IgD-negative memory B cell (primary cell): ENCODE measurements around the gene SCTR. TPM values are rescaled to one million over a fixed set of nuclear protein-coding genes. Genes with fewer than 3 reads are reported as not detected.

Source experiments
- H3K27ac Mint-ChIP-seq, 3 donors: one replicate each; pipeline ENCODE4 v1.8.0; 2020 to 2022; ENCODE audit warnings: mild to moderate bottlenecking in 3 of 3, mixed read lengths in 3 of 3, moderate library complexity in 1 of 3
- H3K27me3 Mint-ChIP-seq: one replicate; pipeline ENCODE4 v1.8.0; 2021; ENCODE audit warnings: mixed read lengths
- H3K36me3 Mint-ChIP-seq: one replicate; pipeline ENCODE4 v1.8.0; 2020; ENCODE audit warnings: mild to moderate bottlenecking, mixed read lengths
- H3K4me1 Mint-ChIP-seq, 3 donors: one replicate each; pipeline ENCODE4 v1.8.0; 2020 to 2022; ENCODE audit warnings: mixed read lengths in 3 of 3, mild to moderate bottlenecking in 1 of 3
- H3K4me3 Mint-ChIP-seq, 4 donors: one replicate each; pipeline ENCODE4 v1.8.0; 2020 to 2022; ENCODE audit warnings: mild to moderate bottlenecking in 4 of 4, mixed read lengths in 4 of 4, moderate library complexity in 3 of 4
- H3K9me3 Mint-ChIP-seq, 3 donors: one replicate each; pipeline ENCODE4 v1.8.0; 2020 to 2021; ENCODE audit warnings: mixed read lengths in 3 of 3, mild to moderate bottlenecking in 1 of 3
- polyA plus RNA-seq: library from polyadenylated mRNA; unstranded; fragments of 300-500 nt; fragmentation: Illumina TruSeq; gene quantifications from one replicate; pipeline ENCODE4 v1.2.3, GENCODE V29; 2021

Gene SCTR
- polyA plus RNA-seq, 1 donor from 2014 or later = not detected

DNA sequence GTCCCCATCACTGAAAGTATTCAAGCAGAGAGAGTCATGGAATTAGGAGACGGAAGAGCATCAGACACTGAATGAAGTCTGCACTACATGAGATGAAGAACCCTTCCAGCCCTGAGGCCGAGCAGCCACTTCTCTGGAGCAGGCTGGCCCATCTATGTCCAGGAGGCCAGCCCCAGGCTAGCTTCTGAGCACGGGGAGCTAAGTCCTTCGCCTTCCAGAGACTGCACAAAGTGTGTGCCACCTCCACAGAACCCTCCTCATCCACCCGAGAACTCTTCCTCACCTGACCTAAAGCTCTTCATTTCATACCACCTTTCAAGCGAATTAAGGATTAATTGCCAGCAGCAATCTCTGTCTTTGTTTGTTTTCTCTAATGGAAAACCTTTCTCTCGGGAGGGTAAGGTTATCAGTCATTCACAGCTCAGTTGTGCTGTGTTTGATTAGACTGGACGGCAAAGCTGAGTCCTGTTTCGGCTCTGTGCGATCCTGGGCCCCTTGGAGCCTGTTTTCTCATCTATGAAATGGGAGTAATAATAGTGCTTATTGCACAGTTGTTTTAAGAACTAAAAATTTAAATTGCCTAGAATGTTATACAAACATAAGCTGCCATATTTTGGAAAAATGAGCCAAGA lies 38.0 kb downstream of the SCTR start:
- Mint-ChIP-seq H3K9me3 (no peaks in the 10 kb centered on the region), H3K4me1 (no peaks in the 10 kb centered on the region), H3K36me3 (no peaks in the 10 kb centered on the region), H3K27ac (no peak overlapping the region), H3K4me3 (no peak overlapping the region), H3K27me3 (peaks cover 15% of the 10 kb centered on the region)

DNA sequence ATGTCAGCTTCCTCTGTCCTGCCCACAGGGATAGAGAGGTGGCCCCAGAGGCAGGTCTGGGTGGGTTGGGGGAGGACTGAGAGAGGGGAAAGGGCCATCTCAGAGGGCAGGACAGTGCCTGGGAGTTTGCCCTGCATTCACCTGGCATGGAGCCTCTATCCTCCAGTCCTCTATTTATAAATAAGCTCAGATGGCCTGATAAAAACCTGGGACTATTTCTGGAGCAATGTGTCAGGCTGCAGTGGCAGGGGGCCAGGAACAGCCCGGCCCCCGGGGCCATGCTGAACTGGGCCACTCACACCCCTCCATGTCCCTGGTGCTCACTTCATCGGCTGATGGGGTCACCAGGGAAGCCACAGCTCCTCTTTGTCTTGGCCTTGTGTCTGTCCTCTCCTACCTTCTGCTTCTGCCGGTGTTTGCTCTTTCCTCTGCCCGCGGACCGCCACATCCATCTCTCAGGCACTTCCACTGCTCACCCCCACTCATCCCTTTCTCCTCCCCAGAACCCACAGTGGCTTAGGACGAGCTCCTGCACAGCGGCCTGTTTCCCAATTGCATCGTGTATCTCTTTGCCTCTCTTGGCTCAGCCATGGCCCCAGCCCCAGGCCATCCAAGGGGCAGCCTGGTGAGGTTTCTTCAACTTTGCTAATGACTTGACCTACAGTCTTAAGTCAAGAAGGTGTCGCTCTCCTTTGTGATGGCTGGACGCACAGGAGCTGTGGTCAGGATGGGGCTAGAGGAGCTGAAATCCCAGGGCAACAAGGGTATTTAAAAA lies 38.8 kb downstream of the SCTR start:
- Mint-ChIP-seq H3K27ac (no peak overlapping the region), H3K9me3 (no peaks in the 10 kb centered on the region), H3K27me3 (peaks cover 18% of the 10 kb centered on the region), H3K36me3 (no peaks in the 10 kb centered on the region), H3K4me1 (no peaks in the 10 kb centered on the region), H3K4me3 (no peak overlapping the region)

DNA sequence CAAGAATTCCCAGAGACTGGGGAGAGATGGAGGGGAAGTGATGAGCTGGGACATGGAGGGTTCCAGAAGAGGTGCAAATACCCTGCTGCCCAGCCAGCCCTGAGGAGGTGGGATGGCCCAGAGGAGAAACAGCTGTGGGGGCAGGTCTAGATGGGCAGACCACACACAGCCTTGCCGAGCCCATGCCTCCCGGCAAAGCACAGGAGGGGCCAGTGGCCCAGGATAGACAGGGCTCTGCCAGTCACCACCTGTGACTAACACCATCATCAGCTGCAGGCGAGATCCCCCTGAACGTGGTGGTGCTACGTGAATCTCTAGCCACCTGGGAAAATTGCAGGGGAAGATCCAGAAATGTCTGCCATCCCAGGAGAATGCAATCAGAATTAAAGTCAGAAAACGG lies 39.4 kb downstream of the SCTR start:
- Mint-ChIP-seq H3K27me3 (peaks cover 18% of the 10 kb centered on the region), H3K9me3 (no peaks in the 10 kb centered on the region), H3K27ac (no peak overlapping the region), H3K36me3 (no peaks in the 10 kb centered on the region), H3K4me3 (no peak overlapping the region), H3K4me1 (no peaks in the 10 kb centered on the region)

DNA sequence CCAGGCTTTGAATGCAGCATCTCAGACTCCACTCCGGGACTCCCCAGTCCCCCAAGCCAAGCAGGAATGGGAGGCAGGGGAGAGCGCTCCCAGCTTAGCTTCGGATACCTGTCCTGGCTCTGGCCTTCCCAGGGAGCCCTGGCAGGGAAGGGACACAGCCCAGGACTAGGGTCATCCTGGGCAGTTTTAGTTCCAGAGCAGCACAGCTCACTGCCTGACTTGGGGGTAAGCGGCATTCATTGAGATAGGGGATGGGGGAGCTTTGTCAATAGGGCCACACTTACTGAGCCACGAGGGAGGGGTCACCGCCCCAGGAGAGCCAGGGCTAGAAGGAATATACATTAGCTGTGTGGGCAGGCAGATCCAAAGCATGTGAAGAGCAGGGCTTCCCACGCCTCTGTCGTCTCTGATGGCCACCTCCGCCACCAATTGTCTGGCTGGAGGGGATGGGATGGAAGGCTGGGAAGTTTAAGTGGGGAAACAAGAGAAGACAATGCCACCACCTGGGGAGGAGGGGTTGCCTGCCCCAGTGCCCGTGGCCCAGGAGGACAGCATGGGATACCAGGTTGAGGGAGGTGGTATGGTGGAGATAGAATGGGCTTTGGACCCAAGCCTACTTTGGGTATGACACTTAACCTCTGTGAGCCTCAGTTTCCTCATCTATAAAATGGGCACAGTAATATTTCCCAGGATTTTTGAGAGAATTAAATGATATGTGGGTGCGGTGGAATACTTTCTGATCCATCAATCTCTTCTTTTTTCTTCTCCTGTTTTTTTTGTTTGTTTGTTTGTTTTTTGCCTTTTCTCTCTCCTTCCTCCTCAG lies 40.2 kb downstream of the SCTR start:
- Mint-ChIP-seq H3K27me3 (peaks cover 18% of the 10 kb centered on the region), H3K9me3 (no peaks in the 10 kb centered on the region), H3K4me3 (no peak overlapping the region), H3K36me3 (no peaks in the 10 kb centered on the region), H3K4me1 (no peaks in the 10 kb centered on the region), H3K27ac (peak overlapping the region in 1 of 3 donors; percentile 50)

DNA sequence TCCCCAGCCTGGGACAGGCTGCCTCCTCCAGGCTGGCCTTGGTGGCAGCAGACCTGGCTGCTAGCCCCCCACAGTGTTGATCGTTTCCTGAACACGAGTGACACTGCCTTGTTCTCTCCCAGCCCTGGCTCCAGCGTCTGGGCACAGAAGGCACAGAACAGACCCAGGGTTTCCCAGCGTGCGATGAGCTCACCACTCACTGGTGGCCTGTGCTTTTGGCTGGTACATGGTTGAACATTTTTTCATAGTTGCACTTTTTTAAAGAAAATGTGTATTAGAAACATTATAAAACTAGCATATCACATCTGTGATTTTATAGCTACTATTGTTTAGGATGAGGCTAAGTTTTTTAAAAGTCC lies 40.9 kb downstream of the SCTR start:
- Mint-ChIP-seq H3K27ac (peak overlapping the region in 1 of 3 donors; percentile 32), H3K27me3 (peaks cover 18% of the 10 kb centered on the region), H3K36me3 (no peaks in the 10 kb centered on the region), H3K9me3 (no peaks in the 10 kb centered on the region), H3K4me1 (no peaks in the 10 kb centered on the region), H3K4me3 (no peak overlapping the region)

DNA sequence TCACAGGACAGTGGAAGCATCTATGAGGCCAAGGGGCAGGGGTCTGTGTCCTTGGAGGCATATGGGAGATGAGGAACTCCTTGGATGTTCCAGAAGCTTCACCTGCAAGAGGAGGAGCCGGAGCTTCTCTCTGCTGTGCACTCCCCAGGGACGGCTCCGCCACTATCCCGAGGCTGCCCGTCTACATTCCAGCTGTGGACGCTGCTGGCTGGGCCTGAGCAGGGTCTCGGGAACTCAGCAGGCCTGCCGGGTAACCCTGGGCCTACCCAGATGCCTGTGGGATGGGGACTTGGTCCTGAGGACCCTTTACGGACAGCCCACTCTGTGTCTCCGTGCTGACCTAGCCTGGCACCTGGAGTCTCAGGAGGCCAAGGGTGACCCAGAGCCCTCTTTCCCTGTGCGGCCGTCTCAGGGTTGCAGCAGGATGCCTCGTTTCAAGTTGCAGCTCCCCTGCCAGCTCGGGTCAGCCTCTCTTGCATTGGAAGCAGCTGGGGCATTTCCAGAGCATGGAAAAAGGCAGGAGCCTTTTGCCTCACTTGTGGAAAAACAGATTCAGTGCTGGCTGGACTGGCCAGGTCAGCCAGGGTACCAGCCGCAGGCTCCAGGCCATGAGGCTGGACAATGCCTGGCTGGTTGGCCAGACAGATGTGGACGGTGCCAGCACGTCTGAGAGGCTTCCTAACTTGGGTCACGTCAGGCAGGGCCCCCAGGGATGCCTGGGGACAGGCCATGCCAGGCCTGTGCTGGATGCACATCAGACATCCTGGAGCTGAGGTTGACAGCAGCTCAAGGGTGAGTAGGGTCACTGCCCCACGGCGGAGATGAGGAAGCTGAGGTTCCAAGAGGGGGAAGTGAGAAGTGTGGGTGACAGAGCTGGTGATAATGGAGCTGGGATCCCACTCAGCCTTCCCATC lies 41.5 kb downstream of the SCTR start:
- no peaks in the 10 kb centered on the region for H3K9me3 Mint-ChIP-seq
- H3K36me3 Mint-ChIP-seq = no peaks in the 10 kb centered on the region
- H3K27me3 Mint-ChIP-seq = peaks cover 15% of the 10 kb centered on the region
- H3K4me1 Mint-ChIP-seq = no peaks in the 10 kb centered on the region
- no peak overlapping the region for H3K27ac Mint-ChIP-seq
- no peak overlapping the region for H3K4me3 Mint-ChIP-seq

DNA sequence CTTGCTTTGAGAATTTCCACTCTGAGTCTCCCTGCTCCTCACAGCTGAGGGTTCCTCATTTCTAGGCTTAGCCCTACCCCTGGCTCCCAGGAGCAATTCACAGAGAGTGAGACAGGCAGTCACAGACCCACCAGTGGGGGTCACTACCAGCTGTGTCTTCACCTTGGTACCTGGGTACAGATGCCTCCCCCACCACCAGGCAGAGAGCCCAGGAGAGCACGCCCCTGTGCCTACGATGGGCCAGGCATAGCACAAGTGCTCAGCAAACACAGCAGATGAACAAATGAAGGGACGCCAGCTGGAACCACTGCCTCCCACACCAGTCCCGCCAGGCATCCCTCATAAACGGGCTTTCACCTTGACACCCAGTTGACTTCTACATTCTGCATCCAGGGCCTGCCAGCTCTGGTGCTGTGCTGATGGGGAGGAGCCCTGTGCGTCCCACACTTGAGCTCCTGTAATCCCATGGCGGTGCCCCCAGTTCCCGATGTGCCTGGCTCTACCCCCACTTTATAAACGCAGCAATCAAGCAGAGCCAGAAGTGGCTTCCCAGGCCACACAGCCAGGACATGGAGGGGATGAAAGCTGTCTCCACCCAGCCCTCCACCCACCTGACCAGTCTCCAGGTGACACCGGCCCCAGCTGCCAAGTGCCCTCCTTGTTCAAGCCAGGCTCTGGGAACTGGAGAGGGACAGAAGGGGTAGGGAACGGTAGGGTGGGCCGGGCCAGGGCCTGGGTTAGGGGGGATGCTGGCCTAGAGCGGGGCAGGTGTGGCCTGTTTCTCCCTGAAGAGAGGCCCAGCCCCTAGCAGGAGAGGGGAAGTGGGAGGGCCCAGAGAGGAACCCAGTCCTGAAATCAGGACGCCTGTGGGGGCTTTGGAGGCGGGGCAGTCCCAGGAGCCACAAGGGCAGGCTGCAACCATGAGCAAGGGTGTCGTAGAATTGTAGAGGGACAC lies 42.5 kb downstream of the SCTR start:
- Mint-ChIP-seq H3K27ac (no peak overlapping the region), H3K9me3 (no peaks in the 10 kb centered on the region), H3K36me3 (no peaks in the 10 kb centered on the region), H3K4me3 (no peak overlapping the region), H3K4me1 (no peaks in the 10 kb centered on the region), H3K27me3 (peaks cover 15% of the 10 kb centered on the region)

DNA sequence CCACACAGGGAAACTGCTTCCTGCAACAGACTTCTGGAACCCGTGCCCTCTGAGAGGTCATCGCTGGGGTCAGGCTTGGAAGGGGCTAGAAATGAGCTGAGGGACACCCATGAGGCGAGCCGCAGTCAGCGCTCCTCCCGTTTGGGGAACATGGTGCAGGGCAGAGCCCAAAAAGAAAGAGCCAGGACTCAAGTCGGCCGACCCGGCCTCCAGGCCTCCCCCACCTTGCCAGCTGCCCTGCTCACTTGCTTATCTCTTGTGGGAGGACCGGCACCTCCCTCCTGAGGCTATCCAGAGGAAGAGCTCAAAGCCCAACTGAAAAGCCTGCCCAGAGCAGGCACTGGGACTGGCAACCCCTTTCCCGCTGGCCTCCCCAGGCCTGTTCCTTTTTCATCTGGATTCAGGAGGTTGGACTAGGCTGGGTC lies 43.6 kb downstream of the SCTR start:
- no peak overlapping the region for H3K27ac Mint-ChIP-seq
- no peak overlapping the region for H3K4me3 Mint-ChIP-seq
- no peaks in the 10 kb centered on the region for H3K4me1 Mint-ChIP-seq
- peaks cover 13% of the 10 kb centered on the region for H3K27me3 Mint-ChIP-seq
- H3K9me3 Mint-ChIP-seq = no peaks in the 10 kb centered on the region
- H3K36me3 Mint-ChIP-seq = no peaks in the 10 kb centered on the region

DNA sequence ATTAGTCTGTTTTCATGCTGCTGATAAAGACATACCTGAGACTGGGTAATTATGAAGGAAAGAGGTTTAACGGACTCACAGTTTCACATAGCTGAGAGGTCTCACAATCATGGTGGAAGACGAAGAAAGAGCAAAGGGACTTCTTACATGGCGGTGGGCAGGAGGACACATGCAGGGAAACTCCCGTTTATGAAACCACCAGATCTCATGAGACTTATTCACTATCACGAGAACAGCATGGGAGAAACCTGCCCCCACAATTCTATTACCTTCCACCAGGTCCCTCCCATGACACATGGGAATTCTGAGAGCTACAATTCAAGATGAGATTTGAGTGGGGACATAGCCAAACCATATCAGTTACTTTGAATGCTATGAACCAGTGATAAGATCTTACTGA lies 44.1 kb downstream of the SCTR start:
- Mint-ChIP-seq H3K27ac (no peak overlapping the region), H3K4me3 (no peak overlapping the region), H3K9me3 (no peaks in the 10 kb centered on the region), H3K4me1 (no peaks in the 10 kb centered on the region), H3K36me3 (no peaks in the 10 kb centered on the region), H3K27me3 (peaks cover 10% of the 10 kb centered on the region)

DNA sequence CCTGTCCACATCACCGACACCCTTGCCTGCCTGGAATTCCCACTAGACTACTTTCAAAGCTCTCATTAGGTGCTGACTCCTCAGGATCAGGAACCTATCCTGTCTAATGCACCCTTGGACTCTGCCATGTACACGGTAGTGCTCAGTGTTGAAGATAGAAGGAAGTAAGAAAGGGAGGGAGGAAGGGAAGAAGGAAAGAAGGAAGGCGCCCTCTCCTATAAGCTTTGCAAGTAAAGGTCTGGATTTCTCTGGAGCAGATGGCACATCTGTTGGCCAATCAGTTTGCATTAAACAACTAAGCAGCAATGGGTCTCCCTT lies 45.3 kb downstream of the SCTR start:
- no peak overlapping the region for H3K4me3 Mint-ChIP-seq
- peaks cover 8% of the 10 kb centered on the region for H3K27me3 Mint-ChIP-seq
- no peak overlapping the region for H3K27ac Mint-ChIP-seq
- no peaks in the 10 kb centered on the region for H3K9me3 Mint-ChIP-seq
- no peaks in the 10 kb centered on the region for H3K36me3 Mint-ChIP-seq
- H3K4me1 Mint-ChIP-seq = no peaks in the 10 kb centered on the region

DNA sequence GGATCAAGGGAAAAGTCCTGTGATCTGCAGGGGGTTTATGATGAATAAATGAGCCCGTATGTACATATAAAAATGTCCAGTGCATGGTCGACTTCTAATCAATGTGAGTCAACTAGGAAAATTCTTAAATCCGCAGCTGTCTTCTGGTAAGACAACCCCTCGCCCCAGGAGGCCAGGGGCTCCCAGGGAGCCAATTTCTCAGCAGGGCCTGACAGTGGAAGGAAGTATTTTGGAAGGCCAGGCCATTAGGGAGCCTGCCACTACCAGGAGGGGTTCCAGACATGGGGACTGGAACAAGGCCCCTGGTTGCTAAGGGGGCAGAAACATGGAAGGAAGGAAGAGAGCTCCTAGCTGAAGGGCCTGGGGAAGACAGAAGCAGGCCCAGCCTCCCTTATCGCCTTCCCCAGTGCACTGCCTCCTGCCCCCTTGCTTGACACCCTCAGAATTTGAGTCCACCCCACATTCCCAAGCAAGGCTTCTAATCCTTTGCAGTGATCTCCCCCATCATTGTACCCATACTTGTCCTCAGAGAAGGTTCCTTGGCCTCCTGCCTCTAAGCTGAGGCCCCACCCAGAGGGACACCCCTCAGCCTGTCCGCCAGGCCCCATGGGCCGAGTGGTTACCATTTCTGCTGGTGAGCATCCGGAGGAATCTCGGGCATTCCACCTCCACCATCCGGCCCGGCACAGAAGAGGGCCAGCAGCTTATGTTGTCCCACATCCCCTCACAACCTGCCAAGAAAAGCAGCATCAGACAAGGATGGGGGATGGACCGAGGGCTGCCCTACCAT lies 45.9 kb downstream of the SCTR start:
- H3K36me3 Mint-ChIP-seq = no peaks in the 10 kb centered on the region
- no peaks in the 10 kb centered on the region for H3K9me3 Mint-ChIP-seq
- peaks cover 8% of the 10 kb centered on the region for H3K27me3 Mint-ChIP-seq
- H3K4me1 Mint-ChIP-seq = no peaks in the 10 kb centered on the region
- H3K4me3 Mint-ChIP-seq = no peak overlapping the region
- no peak overlapping the region for H3K27ac Mint-ChIP-seq

DNA sequence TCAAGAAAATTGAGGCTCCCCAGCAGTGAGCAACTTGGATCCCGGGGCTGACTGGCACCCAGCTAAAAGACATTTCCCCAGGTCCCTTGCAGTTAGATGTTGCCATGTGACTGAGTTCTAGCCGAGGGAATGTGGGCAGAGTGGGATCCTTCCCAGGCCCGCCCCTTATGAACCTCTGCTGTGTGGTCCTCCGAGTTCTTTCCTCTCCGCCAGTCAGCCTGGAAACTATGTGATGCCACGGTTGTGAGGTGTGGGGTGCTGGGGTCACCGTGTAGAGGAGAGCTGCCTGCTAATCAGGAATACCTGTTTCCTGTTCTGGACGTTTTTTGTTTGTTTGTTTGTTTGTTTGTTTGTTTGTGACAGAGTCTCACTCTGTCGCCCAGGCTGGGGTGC lies 47.2 kb downstream of the SCTR start:
- Mint-ChIP-seq H3K27ac (no peak overlapping the region), H3K9me3 (no peaks in the 10 kb centered on the region), H3K4me1 (no peaks in the 10 kb centered on the region), H3K36me3 (no peaks in the 10 kb centered on the region), H3K4me3 (no peak overlapping the region), H3K27me3 (peaks cover 11% of the 10 kb centered on the region)

DNA sequence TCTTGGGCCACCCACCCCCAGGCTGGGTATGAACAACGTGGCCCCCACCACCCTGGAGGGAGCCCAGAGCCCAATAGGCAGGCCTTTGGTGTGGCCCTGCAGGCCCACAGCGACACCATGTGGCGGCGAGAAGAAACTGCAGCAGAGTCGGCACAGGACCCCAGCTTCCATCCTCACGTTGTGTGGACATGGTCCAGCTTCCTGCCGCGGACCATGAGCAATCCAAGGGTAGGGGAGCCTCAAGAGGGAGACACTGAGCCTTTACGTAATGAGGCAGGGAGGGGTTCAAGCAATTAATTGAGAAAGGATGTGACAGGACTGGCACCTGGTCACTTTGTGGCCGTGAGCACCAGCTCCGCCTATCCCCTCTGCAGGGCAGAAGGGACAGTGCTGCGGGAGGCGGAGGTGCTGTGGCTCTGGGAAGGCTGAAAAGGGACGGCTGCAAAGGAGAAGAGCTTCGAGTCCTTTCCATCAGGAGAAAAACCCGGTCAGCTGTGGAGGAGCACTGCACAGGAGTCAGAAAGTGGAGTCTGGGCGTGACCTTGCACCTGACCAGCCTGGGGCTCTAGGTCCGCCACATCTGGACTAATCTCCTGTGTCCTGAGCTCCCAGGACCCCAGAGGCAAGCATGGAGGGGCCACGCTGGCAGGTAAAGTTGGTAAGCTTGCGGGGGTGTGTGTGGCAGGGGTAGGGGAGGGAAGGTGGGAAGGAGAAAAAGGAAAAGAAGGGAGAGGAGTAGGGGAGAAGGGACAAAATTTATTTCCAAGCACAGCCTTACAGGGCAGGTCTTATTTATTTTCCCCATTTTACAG lies 47.8 kb downstream of the SCTR start:
- no peaks in the 10 kb centered on the region for H3K4me1 Mint-ChIP-seq
- H3K36me3 Mint-ChIP-seq = no peaks in the 10 kb centered on the region
- H3K4me3 Mint-ChIP-seq = no peak overlapping the region
- H3K9me3 Mint-ChIP-seq = no peaks in the 10 kb centered on the region
- peaks cover 11% of the 10 kb centered on the region for H3K27me3 Mint-ChIP-seq
- no peak overlapping the region for H3K27ac Mint-ChIP-seq
